GM23338 (cell line): Measurements from ENCODE around the gene CD19.

Source experiments
- CREB1 ChIP-seq: fragments of 250-450 bp; sonication (Bioruptor Pico); IDR thresholded peaks from 2 replicates; pipeline ENCODE4 v1.5.0; 2020; ENCODE audit warnings: low read depth, mild to moderate bottlenecking, moderate library complexity
- JUNB ChIP-seq: IDR thresholded peaks from one replicate; pipeline ENCODE4 v1.6.1; 2016; ENCODE audit warnings: antibody characterized with exemption; ENCODE audit not compliant: unreplicated experiment
- POLR2AphosphoS5 ChIP-seq: IDR thresholded peaks from 2 replicates; pipeline ENCODE4 v1.6.1; 2016; ENCODE audit warnings: antibody characterized with exemption, low read depth
- TF ChIP-seq, protein P1 (sequence below), 2 experiments: fragments of 200-600 bp in 1 of 2; sonication (generic) in 1 of 2; conservative IDR thresholded peaks; 2 replicates each; pipeline versions ENCODE4 v1.5.1 to v1.6.1; 2016 to 2017; ENCODE audit warnings: antibody characterized with exemption in 2 of 2, low read depth in 2 of 2, mild to moderate bottlenecking in 2 of 2, moderate library complexity in 1 of 2

DNA sequence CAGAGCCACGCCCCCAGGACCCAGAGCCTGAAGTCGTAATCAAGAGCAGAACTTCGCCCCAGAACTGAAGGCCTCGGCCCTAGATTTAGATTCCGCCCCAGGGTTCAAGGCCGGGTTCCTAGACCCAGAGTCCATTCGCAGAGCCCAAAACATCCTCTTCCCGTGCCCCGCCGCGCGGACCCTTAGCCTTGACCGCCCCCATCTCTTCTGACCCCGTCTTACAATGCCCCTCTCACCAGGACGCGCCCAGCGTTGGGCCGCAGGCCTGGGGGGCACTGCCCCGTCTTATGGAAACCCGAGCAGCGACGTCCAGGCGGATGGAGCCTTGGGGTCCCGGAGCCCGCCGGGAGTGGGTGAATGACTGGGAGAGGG lies 5.0 kb downstream of the CD19 start:
- TF ChIP-seq, protein P1, sequence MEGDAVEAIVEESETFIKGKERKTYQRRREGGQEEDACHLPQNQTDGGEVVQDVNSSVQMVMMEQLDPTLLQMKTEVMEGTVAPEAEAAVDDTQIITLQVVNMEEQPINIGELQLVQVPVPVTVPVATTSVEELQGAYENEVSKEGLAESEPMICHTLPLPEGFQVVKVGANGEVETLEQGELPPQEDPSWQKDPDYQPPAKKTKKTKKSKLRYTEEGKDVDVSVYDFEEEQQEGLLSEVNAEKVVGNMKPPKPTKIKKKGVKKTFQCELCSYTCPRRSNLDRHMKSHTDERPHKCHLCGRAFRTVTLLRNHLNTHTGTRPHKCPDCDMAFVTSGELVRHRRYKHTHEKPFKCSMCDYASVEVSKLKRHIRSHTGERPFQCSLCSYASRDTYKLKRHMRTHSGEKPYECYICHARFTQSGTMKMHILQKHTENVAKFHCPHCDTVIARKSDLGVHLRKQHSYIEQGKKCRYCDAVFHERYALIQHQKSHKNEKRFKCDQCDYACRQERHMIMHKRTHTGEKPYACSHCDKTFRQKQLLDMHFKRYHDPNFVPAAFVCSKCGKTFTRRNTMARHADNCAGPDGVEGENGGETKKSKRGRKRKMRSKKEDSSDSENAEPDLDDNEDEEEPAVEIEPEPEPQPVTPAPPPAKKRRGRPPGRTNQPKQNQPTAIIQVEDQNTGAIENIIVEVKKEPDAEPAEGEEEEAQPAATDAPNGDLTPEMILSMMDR (conservative IDR thresholded peaks at IDR 0.05; ENCODE audit: low read depth in 2 of 2), result no peak
- TF ChIP-seq POLR2AphosphoS5 (no peak), CREB1 (no peak), JUNB (no peak)
